ENCODE results near the gene WTAP. TPM values are rescaled to one million over a fixed set of nuclear protein-coding genes. Genes with fewer than 3 reads are reported as not detected.

The WTAP gene
- total and polyA plus RNA-seq, 2 of the 4 experiments (the other 2 are of a cell fraction), result 30.2 to 92.3 TPM

GRCh38 chr6:159756508-159756907, 29.2 kb downstream of the WTAP start:
- H3K4me3 ChIP-seq (ENCODE audit: insufficient read depth, low read depth, low read length), result no peak overlapping the region
- no peak overlapping the region for H3K56ac ChIP-seq (ENCODE audit: extremely low read depth, insufficient read depth, low read length)
- H2BK15ac ChIP-seq (ENCODE audit: low read depth, low read length), result no peak overlapping the region
- H3K27me3 ChIP-seq (ENCODE audit: control insufficient read depth, insufficient read depth, low read length), result no peaks in the 10 kb centered on the region
- H3K23ac ChIP-seq (ENCODE audit: low read depth, low read length), result no peak overlapping the region
- H4K5ac ChIP-seq (ENCODE audit: low read depth, low read length), result no peak overlapping the region
- H3K4me1 ChIP-seq (ENCODE audit: control insufficient read depth, insufficient read depth, low read length), result peaks cover 13% of the 10 kb centered on the region
- no peak overlapping the region for H3K4ac ChIP-seq (ENCODE audit: low read depth, low read length)
- intact Hi-C loops (cut with micrococcal nuclease), result no loop called here
- H3K27ac ChIP-seq (ENCODE audit: insufficient read depth, low read length), result no peak overlapping the region
- H3K9me3 ChIP-seq (ENCODE audit: control insufficient read depth, insufficient read depth, low read length), result no peaks in the 10 kb centered on the region
- H3K36me3 ChIP-seq (ENCODE audit: control insufficient read depth, insufficient read depth, low read length), result peaks cover 35% of the 10 kb centered on the region
- no peak overlapping the region for H2BK20ac ChIP-seq (ENCODE audit: low read depth, low read length)
- no TSS peak for BruUV-seq (replicated peaks)
- H4K20me1 ChIP-seq (ENCODE audit: insufficient read depth, low read length), result peaks cover 16% of the 10 kb centered on the region
- H3K9ac ChIP-seq (ENCODE audit: low read depth, low read length), result no peak overlapping the region
- in situ Hi-C loops (cut with MboI; ENCODE audit: low sequenced_read_pairs), result no loop called here
- 100% methylated on average over 1 of the region's 4 CpGs; no CpG with 5 or more reads in 1 of the 2 experiments for WGBS, 2 experiments (ENCODE audit: extremely low coverage in 2 of 2, insufficient read length in 1 of 2)
- dilution Hi-C loops (cut with HindIII; ENCODE audit: low sequenced_read_pairs, unreplicated experiment), result no loop called here
- ATAC-seq (ENCODE audit: low read depth), result no peak
- H3K9me1 ChIP-seq (ENCODE audit: insufficient read depth, low read length), result peaks cover 10% of the 10 kb centered on the region
- no peak overlapping the region for H3K4me2 ChIP-seq (ENCODE audit: low read depth, low read length)
- no peak overlapping the region for H4K8ac ChIP-seq (ENCODE audit: low read depth in 2 of 2, low read length in 2 of 2)
- no peak overlapping the region for H3K14ac ChIP-seq (replicated peaks; ENCODE audit: low read depth, low read length)
- POLR2A ChIA-PET (ENCODE audit: unreplicated experiment), result interaction anchor here (0.7 kb wide), 1 partner anchor 53 kb away, joined by 3 read pairs; no protein-coding TSS in a partner anchor
- no peak overlapping the region for H2BK5ac ChIP-seq (ENCODE audit: low read depth, low read length, poor library complexity, severe bottlenecking)
- no peak overlapping the region for H2AK9ac ChIP-seq (replicated peaks; ENCODE audit: low read depth, low read length, poor library complexity)
- no peak overlapping the region for H4K91ac ChIP-seq (ENCODE audit: insufficient read depth, low read depth, low read length)
- TF ChIP-seq POLR2A (IDR thresholded peaks at IDR 0.05; ENCODE audit: low read depth, low read length) (no peak), MAZ (IDR thresholded peaks at IDR 0.05; ENCODE audit: borderline replicate concordance, low read depth, low read length) (no peak)
- CTCF ChIA-PET, result no interaction called here
- no peak overlapping the region for H2AK5ac ChIP-seq (ENCODE audit: low read depth, low read length)
- no peak for DNase-seq
- H3K79me1 ChIP-seq (ENCODE audit: low read depth in 1 of 2, low read length in 2 of 2), result peaks cover 31% of the 10 kb centered on the region in 2 experiments
- H2BK120ac ChIP-seq (ENCODE audit: low read depth, low read length), result no peak overlapping the region
- H2AFZ ChIP-seq (replicated peaks; ENCODE audit: low read length, poor library complexity), result no peak overlapping the region
- no peak overlapping the region for H3K18ac ChIP-seq (ENCODE audit: low read depth, low read length)
